Testis (tissue), 3 donors: Measurements from ENCODE around the gene DST. TPM values are rescaled to one million over a fixed set of nuclear protein-coding genes. Genes with fewer than 3 reads are reported as not detected.

Source experiments
- DNase-seq: peaks from one replicate; pipeline ENCODE4 v3.0.0-alpha.2; 2019
- H3K27ac ChIP-seq, 2 donors: fragments of 200-600 bp; sonication (generic); one replicate each; pipeline ENCODE4 v1.5.1; 2019
- H3K27me3 ChIP-seq: fragments of 200-600 bp; sonication (generic); one replicate; pipeline ENCODE4 v1.5.1; 2019
- H3K36me3 ChIP-seq: fragments of 200-600 bp; sonication (generic); one replicate; pipeline ENCODE4 v1.5.1; 2017; ENCODE audit warnings: low read depth; ENCODE audit errors: missing control alignments
- H3K4me1 ChIP-seq: fragments of 200-600 bp; sonication (generic); one replicate; pipeline ENCODE4 v1.5.1; 2019
- H3K4me3 ChIP-seq, 2 donors: fragments of 200-600 bp; sonication (generic); one replicate each; pipeline ENCODE4 v1.5.1; 2017 to 2019
- H3K9me3 ChIP-seq: fragments of 200-600 bp; sonication (generic); one replicate; pipeline ENCODE4 v1.5.1; 2017
- POLR2A ChIP-seq: fragments of 450-650 bp; IDR thresholded peaks from one replicate; pipeline ENCODE4 v1.6.1; 2017; ENCODE audit warnings: antibody characterized with exemption, mild to moderate bottlenecking, moderate library complexity
- WGBS, 2 donors: methylation state at CpG; one replicate each; pipeline ENCODE4 v1.1.5; 2018; 5-methylcytosine and 5-hydroxymethylcytosine counted together
- intact Hi-C: fragments of 100-400 bp; cut with DNase I; formaldehyde crosslinking; loops from one replicate; pipeline ENCODE4 v1.15.1; 2023; ENCODE audit warnings: low total_unique reads
- polyA plus RNA-seq: library from polyadenylated mRNA; stranded (reverse); fragments of 350-450 nt; fragmentation: Illumina TruSeq; extraction: RNeasy Lipid Tissue Mini Kit (QIAGEN cat#74804); gene quantifications from one replicate; pipeline ENCODE4 v1.2.3, GENCODE V29; 2014; ENCODE audit warnings: low read depth, low replicate concordance; ENCODE audit not compliant: insufficient read depth
- total RNA-seq, 2 donors: library from RNA; depleted of rRNA; stranded (reverse); fragments of >200 nt; gene quantifications; one replicate each; pipeline ENCODE4 v1.2.3, GENCODE V29; 2016
- TF ChIP-seq, protein P1 (sequence below), 3 experiments: fragments of 450-650 bp in 2 of 3; fragments of 200-600 bp in 1 of 3; sonication (generic) in 1 of 3; IDR thresholded peaks; one replicate each; pipeline ENCODE4 v1.5.1; 2016 to 2019; ENCODE audit warnings: antibody characterized with exemption in 3 of 3, mild to moderate bottlenecking in 2 of 3, moderate library complexity in 1 of 3

The DST gene
- total and polyA plus RNA-seq, 3 donors from 2014 or later = 94.8 to 221 (median 175) TPM

DNA sequence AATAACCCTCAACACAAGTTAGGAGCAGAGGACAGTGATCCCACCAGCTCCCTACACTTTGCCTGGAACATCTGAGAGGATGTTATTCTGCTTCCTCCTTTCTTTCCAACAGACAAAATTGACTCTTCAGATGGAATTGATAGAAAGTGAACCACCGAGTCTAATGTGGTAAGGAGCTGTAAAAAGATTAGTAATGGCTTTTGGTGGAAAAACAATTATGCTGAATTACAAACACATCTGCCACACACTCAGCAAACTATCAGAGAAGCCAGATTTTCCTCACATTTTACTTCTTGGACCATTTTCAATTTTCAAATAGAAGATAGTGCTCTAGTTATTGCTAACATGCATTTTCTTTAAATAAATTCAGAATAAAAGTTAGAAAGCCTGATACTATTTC lies 223.5 kb downstream of the DST start:
- DNase-seq = no peak
- no peak overlapping the region for H3K4me3 ChIP-seq
- H3K36me3 ChIP-seq = no peaks in the 10 kb centered on the region
- 61 to 76% methylated on average over 1 of the region's 1 CpG for whole genome bisulfite sequencing, 2 donors
- H3K27me3 ChIP-seq = no peaks in the 10 kb centered on the region
- intact Hi-C loops = no loop called here
- no peak overlapping the region for H3K27ac ChIP-seq
- TF ChIP-seq, protein P1, sequence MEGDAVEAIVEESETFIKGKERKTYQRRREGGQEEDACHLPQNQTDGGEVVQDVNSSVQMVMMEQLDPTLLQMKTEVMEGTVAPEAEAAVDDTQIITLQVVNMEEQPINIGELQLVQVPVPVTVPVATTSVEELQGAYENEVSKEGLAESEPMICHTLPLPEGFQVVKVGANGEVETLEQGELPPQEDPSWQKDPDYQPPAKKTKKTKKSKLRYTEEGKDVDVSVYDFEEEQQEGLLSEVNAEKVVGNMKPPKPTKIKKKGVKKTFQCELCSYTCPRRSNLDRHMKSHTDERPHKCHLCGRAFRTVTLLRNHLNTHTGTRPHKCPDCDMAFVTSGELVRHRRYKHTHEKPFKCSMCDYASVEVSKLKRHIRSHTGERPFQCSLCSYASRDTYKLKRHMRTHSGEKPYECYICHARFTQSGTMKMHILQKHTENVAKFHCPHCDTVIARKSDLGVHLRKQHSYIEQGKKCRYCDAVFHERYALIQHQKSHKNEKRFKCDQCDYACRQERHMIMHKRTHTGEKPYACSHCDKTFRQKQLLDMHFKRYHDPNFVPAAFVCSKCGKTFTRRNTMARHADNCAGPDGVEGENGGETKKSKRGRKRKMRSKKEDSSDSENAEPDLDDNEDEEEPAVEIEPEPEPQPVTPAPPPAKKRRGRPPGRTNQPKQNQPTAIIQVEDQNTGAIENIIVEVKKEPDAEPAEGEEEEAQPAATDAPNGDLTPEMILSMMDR (IDR thresholded peaks at IDR 0.05) = no peak
- no peak for TF ChIP-seq POLR2A
- no peaks in the 10 kb centered on the region for H3K9me3 ChIP-seq
- no peaks in the 10 kb centered on the region for H3K4me1 ChIP-seq

DNA sequence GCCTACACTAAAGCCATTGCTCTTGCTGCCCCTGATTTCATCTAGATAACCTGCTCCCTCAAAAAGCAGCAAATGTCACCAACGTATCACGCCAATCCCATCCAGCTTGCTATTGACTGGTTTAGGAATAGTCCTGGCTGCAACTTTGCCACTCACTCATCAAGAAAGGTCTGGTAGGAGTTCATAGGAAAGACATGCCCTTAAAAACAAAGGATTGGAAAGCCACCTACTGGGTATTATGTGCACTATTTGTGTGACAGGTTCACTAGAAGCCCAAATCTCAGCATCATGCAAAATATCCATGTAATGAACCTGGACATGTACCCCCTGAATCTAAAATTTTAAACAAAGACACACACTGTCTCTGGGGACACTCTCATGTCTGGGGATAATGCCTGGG lies 224.9 kb downstream of the DST start:
- H3K4me3 ChIP-seq = no peak overlapping the region
- no peaks in the 10 kb centered on the region for H3K27me3 ChIP-seq
- TF ChIP-seq POLR2A = no peak
- TF ChIP-seq, protein P1 (IDR thresholded peaks at IDR 0.05) = no peak
- no peaks in the 10 kb centered on the region for H3K4me1 ChIP-seq
- no peaks in the 10 kb centered on the region for H3K9me3 ChIP-seq
- no peak overlapping the region for H3K27ac ChIP-seq
- H3K36me3 ChIP-seq = no peaks in the 10 kb centered on the region
- DNase-seq = no peak
- intact Hi-C loops = no loop called here
- WGBS, 2 donors = 90 to 96% methylated on average over 2 of the region's 2 CpGs

DNA sequence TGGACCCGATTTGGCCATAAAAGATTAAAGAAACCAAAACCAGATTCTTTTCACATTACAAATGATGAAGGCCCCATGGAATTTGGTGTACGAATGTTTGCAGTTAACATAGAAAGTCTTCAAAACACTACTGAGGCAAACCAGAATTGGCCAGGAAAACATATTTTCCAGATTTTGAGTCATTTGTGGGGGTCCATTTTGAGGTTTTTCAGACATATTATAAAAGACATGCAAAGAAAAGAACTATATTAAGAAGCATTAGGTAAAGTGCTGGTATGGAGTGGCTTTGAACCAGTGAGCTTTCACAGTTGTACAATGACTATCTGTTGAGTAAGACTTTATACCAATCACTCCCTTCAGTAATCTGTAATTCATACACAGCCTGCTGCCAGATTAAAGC lies 226.4 kb downstream of the DST start:
- H3K4me1 ChIP-seq = no peaks in the 10 kb centered on the region
- no peaks in the 10 kb centered on the region for H3K36me3 ChIP-seq
- WGBS, 2 donors = 61 to 69% methylated on average over 2 of the region's 2 CpGs
- no peaks in the 10 kb centered on the region for H3K9me3 ChIP-seq
- no peak for DNase-seq
- no peak overlapping the region for H3K4me3 ChIP-seq
- TF ChIP-seq POLR2A = no peak
- TF ChIP-seq, protein P1 (IDR thresholded peaks at IDR 0.05) = no peak
- H3K27me3 ChIP-seq = no peaks in the 10 kb centered on the region
- intact Hi-C loops = no loop called here
- no peak overlapping the region for H3K27ac ChIP-seq

DNA sequence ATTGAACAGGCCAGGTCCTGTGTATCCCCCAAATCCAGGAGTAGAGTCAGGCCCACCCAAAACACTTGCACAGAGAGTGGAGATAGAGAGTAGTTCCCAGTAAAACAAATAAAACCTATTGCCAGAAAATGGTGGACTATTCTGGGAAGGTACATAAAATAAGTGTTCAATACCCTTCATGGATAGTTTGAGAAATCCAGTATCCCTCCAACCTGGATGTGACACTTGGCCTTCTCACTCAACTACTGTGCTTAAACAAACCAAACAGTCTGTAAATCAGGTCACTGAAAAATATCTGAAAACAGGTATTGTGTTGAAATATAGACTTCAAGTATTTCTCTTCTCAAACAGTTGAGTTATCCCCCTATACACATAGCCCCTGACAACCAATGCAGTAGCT lies 233.7 kb downstream of the DST start:
- H3K27me3 ChIP-seq = no peaks in the 10 kb centered on the region
- H3K4me3 ChIP-seq = no peak overlapping the region
- TF ChIP-seq, protein P1 (IDR thresholded peaks at IDR 0.05) = no peak
- no peak for TF ChIP-seq POLR2A
- H3K27ac ChIP-seq = no peak overlapping the region
- no peak for DNase-seq
- H3K9me3 ChIP-seq = no peaks in the 10 kb centered on the region
- H3K36me3 ChIP-seq = no peaks in the 10 kb centered on the region
- intact Hi-C loops = no loop called here
- no peaks in the 10 kb centered on the region for H3K4me1 ChIP-seq
